Stimulated activated CD8-positive, alpha-beta memory T cell treated with anti-CD3 and anti-CD28 coated beads, Interleukin-4, amount 100 ng/mL, for 4 hours (primary cell): ENCODE data around the gene AWAT2.

ENCODE experiments used
- DNase-seq, 2 donors: peaks; one replicate each; pipeline ENCODE4 v3.0.0-alpha.2; 2020; ENCODE audit warnings: low read depth in 2 of 2, low spot score in 1 of 2

Gene AWAT2

GRCh38 chrX:70042399-70043371 is 7.1 kb downstream of the AWAT2 start:
- DNase-seq, result no peak

DNA sequence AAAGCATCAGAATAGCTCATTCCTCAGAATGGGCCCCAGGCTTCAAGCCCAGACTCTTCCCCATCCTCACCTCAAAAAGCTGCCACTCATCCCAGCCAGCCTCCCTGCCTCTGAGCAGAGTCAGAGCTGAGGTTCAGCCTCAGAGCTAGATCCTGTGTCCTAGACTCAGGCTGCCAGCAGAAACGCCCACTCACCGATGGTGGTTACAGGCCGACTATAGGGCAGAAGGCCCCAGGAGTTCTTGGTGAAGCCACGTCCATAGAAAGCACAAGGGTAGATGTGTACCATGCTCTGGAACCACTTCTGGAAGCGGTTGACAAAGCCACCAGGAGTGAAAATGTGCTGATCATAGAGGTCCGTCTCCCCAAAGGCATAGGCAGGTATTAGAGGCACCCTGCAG is 7.7 kb downstream of the AWAT2 start:
- no peak for DNase-seq

GRCh38 chrX:70039758-70040157 is 10.0 kb downstream of the AWAT2 start:
- no peak for DNase-seq

DNA sequence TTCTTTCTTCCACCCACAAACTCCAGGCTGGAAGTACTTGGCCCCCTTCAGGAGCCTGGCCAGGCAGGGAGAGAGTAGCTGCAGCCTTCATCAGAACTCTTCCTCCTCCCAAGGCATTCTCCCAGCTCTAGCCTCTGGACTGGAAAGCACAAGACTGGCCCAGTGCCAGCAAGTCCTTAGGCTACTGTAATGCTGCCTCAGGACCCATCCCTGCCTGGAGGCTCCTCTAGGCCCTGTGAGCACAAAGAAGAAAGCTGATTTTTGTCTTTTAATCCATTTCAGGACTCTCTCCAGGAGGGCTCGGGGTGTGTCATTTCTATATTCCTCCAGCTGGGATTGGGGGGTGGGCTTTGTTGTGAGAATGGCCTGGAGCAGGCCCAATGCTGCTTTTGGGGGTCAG is 10.8 kb downstream of the AWAT2 start:
- DNase-seq, result no peak

DNA sequence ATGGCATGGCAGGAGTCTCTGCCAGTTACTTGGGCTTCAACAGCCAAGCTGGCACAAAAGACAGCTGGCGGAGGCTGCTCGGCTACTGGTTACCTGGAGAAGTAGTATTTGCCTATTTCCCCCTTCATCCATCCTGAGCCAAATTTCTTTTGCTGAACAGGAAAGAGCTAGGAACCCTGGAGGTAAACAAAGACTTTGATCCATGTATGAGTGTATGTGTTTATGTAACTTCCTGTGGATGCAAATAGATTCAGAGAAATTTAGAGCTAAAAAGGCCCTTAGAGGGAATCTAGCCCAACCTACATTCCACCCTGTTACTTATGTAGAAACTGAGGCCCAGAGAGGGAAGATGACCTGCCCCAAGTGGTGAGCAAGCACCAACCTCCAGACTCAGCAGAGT is 11.2 kb downstream of the AWAT2 start:
- DNase-seq, result no peak

DNA sequence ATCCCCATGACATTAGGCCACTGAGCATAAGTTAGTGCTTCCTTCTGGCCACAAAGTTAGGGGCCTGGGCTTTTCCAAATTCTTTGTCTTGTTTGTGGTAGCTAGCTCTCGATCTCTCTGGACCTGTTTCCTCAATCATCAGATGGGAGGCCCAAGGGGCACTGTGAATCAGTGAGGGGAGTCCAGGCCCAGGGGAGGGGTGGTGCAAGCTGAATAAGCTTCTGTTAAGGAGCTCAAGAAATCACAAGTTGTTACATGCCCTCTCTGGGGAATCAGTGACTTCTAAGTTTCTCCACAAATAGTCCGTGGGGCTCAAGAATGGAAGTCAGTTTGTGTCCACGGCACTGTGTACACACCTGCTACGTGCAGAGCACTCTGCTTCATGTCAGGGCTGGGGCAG is 15.1 kb downstream of the AWAT2 start:
- no peak for DNase-seq

GRCh38 chrX:70033348-70034051 is 16.2 kb downstream of the AWAT2 start:
- no peak for DNase-seq

DNA sequence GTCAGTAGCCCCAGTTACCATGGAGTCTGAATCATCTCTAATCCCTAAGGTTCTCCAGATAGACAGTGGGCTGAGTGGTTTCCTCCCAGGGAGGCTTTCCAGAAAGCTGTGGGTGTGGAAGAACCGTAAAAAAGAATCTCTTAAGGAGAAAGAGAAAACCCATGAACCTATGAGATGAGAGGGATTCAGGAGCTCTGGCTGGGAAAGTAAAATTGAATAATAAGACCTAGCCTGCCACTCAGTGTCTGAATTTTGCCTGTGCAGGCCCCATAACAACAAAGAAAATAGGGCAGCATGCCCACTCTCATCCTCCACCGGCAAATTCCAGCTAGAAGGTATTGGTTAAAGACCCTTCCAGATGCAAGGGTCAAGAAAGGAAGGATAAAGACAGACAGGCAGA is 16.9 kb downstream of the AWAT2 start:
- DNase-seq, result no peak

GRCh38 chrX:70030301-70030767 is 19.4 kb downstream of the AWAT2 start:
- DNase-seq, result no peak

GRCh38 chrX:70029863-70030262 is 19.9 kb downstream of the AWAT2 start:
- no peak for DNase-seq

DNA sequence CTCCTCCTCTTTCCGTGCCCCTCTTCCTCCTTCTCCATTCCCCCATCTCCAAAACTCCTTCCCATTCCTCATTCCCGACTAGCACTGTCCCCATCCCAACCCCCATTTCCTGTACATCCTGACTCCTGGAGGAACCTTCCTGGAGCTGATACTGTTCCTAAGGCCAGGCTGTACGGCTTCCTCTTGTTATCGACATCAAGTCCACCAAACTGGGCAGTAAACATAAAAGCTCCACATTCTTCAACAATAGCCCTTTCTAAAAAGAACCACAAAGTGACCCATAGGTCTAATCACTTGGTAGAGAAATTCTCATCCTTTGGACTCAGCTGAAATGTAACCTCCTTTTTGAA is 22.9 kb downstream of the AWAT2 start:
- DNase-seq, result no peak

- DNase-seq, result no peak
Measured at GRCh38 chrX:70026112-70026850, 23.5 kb downstream of the AWAT2 start.

DNA sequence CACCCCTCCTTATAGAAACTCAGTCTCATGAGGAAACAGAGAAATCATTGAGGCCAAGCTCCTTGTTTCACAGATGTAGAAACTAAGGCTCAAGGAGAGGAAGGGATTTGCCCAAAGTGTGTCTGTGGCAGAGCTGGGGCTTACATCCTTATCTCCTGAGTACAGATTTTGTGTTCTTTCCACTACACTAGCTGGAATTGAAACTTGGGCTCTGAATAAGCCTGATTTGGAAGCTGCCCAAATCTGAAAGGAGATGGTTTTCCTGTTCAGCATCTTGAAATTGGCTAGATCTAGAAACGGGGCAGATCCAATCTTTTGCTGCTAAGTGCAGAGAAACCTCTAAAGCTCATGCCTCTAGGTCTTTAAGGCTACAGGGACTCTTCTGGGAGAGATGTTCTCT is 24.3 kb downstream of the AWAT2 start:
- no peak for DNase-seq

GRCh38 chrX:70022616-70023015 is 27.1 kb downstream of the AWAT2 start:
- DNase-seq, result no peak

GRCh38 chrX:70016513-70016912 is 33.2 kb downstream of the AWAT2 start:
- no peak for DNase-seq

DNA sequence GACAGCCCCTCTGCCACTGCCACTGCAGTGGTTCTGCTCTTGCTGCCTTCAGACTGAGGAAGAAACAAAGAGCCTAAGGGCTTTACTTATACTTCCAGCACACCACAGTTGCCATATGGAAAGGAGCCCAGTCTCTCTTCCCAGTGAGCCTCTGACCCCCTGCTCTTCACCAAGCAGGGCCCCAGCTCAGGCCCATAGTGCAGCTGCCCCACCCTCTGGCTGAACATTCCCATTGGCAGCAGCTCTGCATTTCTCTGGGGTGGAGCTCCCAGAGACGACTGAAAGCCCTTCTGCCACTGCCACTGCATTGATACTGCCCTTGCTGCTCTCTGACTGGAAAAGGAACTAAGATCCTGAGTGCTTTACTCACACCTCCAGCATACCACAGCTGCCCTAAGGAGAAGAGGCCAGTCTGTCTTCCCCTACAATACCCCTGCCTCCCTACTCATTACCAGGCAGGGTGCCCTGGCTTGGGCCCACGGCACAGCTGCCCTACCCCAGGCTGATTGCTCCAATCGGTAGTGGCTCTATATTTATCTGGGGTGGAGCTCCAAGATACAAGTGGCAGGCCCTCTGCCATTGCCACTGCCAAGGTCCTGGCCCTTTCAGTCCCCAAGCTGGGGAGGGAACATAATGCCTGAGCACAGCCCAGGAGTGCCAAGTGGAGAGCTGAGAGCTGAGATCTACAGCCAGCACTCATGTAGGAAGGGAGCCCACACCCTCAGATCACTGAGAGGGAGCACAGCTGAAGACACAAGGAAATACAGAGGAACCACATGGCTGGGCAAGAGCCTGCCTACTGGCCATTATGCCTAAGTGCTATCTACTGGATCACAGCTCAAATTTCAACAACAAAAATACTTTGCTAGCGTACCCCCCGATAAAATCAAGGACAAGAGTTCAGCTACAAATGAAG is 36.0 kb downstream of the AWAT2 start:
- no peak for DNase-seq

DNA sequence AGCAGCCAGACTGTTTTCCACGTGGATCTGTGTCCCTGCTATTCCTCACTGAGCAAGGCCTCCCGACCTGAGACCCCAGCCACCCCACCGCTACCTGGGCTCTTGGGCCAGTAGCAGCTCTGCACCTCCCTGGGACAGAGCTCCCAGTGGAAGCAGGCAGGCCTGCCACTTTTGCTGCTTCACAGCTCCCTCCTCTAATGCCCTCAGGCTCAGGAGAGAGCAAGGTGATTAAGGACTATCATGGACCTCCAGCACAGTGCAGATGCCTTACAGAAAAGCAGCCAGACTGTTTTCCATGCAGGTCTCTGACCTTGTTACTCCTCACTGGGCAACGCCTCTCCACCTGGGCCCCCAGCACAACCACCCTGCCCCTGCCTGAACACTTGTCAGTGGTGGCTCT is 37.0 kb downstream of the AWAT2 start:
- DNase-seq, result no peak

DNA sequence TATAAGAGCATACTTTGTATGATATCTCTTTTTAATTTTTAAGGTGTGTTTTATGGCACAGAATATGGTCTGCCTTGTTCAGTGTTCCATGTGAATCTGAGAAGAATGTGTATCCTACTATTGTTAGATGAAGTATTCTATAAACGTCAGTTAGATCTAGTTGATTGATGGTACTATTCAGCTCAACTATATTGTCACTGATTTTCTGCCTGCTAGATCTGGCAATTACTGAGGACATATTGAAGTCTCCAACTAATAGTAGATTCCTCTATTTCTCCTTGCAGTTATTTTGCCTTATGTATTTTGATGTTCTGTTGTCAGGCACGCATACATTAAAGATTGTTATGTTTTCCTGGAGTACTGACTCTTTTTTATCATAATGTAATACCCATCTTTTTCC is 39.8 kb downstream of the AWAT2 start:
- DNase-seq, result no peak

DNA sequence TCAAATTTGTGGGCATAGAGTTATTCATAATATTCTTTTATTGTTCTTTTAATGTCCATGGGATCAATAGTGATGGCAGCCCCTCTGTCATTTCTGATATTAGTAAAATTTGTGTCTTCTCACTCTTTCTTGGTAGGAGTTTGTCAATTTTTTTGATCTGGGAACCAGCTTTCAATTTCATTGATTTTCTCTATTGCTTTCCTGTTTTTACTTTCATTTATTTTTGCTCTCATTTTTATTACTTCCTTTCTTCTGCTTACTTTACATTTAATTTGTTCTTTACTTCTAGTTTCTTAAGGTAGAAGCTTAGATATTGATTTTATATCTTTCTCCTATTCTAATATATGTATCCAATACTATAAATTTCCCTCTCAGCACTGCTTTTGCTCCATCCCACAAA is 40.7 kb downstream of the AWAT2 start:
- DNase-seq, result no peak

- DNase-seq, result no peak
Measured at GRCh38 chrX:70007946-70008345, 41.8 kb downstream of the AWAT2 start.
